GM15510 (cell line): Measurements from ENCODE around the gene COL25A1.

Experiments
- POLR2A ChIP-seq: IDR thresholded peaks from 3 replicates; pipeline ENCODE4 v1.6.1; 2011; ENCODE audit warnings: borderline replicate concordance; ENCODE audit not compliant: insufficient read length; ENCODE audit errors: extremely low read depth

Gene COL25A1

DNA sequence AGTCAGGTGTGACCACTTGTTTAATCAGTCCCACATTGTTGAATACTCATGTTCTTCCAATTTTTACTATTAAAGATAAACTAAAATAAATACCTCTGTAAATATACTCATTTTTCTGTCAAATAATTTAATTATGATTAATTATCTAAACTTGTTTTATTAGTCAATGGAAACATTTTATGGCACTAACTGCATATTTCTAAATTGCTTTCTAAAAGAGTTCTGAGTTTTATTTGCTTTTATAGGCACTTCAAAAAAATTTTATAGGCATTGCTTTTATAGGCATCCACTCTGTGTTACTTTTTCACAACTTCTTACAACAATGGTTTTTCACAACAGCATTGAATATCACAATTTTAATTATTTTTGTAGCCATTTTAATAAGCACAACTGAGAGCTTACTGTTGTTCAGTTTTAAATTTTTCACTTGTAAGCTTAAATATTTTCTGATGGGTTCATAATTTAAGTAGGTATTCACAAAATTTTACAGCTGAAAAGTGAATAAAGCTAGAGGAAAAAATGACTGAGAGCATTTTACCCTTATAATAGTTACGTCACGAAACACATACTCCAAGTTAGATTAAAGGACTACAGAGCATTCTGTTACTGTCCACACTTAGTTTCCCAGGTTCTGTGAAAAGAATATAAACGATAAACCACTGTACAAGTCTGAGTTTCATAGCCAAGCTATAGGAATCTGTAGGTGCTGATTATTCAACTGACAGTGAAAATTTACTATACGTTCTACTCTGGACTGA is 398.8 kb downstream of the COL25A1 start:
- TF ChIP-seq POLR2A, result no peak

DNA sequence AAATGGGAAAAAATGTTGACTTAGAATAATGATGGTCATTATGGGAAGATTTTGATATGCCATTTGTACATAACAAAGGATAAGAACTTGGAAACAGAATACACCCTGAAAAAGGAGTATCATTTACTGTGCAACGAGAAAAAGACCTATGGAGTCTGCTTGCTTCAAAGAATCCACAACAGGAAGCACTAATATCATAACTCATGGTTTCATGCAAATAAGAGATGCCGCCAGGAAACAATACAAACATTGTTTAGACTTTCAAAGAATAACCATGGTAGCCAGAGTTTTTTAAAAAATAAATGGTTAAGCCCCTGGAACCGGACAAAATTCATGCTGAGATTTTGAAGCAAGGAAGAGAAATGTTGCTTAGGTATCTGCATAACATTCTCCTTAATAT is 399.7 kb downstream of the COL25A1 start:
- no peak for TF ChIP-seq POLR2A

DNA sequence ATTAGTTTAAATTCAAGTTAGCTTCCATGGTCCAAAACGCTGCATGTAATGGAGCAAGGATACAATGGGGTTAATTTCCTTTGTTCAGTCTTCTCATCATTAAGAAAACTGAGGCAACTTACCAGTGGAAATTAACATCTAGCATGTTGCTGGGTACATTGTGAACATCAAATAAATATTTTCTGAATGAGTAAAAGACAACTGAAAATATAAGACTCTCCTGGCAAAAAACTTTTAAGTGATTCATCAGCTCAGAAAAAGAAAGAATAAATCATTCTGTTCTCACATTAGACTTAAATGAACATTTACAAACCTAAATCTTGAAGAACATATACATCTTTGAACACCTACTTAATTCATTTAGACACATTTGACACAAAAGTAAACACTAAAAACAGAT is 401.2 kb downstream of the COL25A1 start:
- no peak for TF ChIP-seq POLR2A

DNA sequence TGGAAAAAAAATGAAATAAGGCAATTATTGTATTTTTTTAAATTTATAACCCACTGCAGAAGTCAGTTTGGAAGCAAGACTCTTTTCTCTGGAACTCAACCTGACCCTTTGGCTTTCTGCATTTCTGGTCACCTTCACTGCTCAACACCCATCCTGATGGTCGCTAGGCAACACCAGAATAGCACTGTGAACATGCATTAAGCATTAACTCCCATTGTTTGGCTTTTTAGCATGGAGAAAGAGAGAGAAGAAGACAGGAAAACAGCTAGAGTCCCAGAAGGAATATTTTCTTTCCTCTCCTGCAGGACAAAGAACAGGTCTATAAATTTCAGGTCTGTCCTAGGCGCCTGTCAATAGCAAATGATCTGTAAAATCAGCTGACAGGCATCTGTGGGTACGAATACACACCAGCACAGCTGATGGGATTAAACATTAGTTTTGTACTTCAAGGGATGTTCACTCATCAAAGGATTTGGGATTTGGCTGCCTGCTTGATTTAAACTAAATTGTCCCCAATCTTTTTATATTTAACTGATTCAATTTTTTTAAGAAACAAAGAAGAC is 402.4 kb downstream of the COL25A1 start:
- no peak for TF ChIP-seq POLR2A

DNA sequence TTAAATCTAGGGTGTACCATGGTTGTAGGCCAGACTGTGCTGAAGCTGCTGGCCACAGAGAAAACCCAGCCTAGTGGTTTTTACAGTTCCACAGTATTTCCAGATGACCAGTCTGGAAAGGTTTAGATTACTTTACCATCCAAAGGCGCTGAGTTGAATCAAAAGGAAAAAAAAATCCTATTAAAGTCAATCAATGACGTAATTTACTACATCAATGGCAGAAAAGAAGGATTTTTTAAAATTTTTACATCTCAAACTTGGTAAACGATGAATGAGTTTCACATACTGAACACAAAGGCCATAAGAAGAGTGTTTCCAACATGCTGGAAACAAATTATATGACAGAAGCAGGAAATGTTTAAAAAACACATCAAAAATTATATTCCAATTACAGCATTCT is 409.0 kb downstream of the COL25A1 start:
- TF ChIP-seq POLR2A, result no peak

DNA sequence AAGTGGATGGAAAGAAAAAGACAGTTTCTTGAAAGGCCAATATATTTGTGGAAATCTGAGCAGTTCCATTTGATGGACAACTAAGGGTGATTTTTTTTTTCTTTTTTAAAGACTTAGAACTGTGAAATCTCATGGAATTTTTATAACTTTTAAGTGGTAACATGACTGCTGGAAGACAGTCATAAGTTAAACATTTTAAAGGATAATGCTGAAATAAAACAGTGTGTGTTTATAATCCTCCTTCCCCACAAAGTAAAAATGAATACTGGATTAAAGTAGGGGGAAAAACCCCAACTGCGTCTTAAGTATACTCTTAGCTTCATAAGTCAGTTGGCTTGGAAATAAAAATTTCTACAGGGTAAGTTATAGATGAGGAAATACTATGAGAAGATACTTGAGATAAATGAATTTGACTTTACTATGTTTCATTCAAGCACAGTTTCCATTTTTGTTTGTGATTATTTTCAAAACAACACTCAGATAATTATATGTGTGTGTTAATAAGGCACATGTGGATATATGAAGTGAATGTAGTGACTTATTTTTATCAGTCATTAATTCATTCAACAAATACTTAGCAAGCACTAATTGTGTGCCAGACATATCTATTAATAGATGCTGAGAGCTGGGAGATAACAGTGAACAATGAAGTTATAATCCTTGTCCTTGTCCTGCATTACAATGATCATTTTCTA is 410.4 kb downstream of the COL25A1 start:
- no peak for TF ChIP-seq POLR2A

DNA sequence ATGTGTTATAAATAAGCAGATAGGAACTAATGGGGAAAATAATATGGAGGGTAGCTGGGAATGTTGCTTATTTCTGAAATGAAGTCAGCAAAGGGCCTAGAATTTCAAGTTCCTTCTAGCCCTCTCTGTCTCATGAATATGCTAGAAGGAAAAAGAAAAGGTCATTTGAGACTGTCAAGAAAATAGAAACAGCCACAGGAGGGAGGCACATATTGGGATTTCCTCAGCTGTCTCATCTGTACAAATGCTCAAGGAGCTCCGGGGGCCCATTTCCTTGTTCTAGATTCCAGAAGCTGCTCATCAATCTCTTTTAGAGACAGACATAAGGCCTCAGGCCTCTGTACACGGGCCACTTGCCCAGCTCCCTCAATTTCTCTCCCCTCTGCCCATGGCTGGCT is 412.0 kb downstream of the COL25A1 start:
- no peak for TF ChIP-seq POLR2A

DNA sequence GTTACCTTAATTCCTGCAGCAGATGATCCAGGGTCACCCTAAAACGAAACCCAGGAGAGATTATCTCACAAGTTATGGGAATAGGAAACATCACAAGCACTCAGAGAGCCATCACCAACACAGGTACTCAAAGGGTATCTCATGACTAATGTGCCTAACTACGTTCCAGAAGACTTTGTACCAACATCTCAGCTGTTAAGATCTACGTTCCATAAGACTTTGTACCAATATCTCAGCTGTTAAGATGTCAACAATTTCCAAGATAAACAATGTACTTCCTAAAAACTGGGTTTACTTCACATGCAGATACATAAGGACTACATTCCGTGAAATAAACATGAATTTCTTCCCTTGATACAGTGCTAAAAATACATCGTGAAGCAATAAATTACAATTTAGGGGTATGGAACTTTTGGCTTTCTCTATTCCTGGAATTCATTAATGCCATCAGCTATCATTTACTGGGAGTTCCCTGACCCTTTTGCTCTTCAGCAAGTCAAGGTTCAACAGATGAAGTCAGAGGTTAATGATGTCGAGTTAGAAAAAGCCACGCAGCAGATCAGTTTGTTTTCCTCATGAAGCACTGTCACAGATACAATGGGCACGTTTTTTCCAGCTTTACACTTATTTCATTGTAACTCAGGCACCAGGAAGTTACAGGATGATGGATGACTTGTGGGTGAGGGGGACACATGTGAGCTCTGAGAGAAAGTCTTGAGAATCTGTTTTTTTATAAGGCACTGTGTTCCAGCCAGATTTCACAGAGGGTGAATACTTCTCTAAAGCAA is 412.6 kb downstream of the COL25A1 start:
- no peak for TF ChIP-seq POLR2A

DNA sequence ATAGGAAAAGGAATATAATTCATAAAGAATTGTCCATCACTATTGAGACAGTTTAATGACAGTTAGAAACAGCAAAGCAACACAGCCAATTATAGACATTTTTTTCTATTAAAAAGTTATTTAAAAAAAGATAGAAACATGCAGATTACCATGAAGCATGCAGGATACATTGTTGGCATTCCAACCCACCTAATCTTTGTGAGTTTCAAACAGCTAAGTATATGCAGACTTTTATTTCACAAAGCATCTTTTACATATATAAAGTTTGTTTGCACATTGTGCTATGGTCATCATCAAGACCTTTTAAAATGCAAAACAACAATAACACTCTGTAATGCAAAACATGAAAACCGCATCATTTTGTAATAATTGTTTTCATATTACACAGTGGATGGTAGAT is 413.7 kb downstream of the COL25A1 start:
- TF ChIP-seq POLR2A, result no peak

DNA sequence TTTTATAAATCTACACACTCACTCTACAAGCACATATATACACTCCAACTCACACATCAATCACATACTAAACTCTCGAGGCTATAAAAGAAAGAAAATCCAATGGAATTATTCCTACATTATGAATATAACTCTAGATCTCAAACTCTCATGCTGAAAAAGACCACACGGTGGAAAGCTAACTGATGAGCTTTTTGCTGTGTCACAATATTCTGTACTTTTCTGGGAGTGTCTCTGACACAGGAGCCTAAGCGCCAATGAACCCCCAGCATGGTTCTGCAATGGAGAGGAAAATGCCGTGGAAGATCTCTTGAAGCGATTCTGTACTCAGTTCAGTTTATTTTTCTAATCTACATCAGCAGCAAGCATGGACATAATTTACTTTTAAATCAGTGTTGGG is 415.4 kb downstream of the COL25A1 start:
- TF ChIP-seq POLR2A, result no peak

DNA sequence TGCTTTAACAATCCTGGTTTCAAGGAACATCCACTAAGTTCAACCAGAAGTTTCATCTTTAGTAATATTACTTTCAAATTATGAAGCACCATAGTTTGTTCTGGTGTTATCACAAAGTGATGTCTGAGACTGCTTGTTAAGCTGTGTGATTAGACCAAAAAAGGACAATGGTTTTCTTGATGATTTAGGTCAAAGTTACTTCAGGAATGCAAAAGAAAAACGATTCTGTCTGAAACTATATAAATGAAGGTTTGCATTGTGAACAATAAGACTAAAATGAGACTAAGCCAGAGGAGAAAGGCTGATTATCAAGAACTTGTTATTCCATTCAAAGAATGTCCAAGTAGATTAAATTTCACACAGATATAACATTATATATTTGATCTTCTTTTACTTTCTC is 417.2 kb downstream of the COL25A1 start:
- TF ChIP-seq POLR2A, result no peak

DNA sequence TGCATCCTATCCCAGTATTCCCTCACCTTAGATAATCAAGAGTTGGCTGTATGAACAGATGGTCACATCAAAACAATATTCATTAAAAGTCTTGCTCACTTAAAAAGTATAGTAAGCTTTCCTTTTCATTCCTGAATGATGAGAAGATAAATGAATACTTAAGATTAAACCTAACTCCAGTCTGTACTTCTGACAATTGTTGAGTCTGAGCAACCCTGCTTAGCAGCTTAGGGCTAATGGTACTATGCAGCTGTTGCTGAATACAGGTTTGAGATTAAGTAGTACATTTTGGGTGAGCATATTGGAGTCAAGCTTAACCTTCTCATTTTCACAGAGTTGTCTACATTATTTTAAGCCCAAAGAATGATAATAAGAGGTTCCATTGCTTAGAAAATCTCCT is 417.9 kb downstream of the COL25A1 start:
- no peak for TF ChIP-seq POLR2A

DNA sequence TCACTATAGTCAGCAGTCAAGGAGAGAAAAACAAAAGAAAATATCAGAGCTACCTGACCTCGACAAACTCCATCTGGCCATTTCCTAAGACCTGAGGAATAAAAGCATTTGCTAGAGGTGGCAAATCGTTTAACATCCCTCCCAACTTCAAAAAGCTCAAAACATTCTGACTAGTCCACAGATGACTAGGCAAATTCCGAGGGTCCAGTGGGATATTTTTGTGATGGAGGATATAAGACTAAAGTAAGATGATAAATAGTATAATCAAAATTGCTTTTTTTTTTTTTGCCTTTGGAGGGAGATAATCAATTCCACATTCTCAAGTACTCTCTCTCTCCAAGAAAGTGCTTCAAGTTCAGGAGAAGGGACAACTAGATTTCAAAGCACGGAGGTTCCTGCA is 420.5 kb downstream of the COL25A1 start:
- TF ChIP-seq POLR2A, result no peak

DNA sequence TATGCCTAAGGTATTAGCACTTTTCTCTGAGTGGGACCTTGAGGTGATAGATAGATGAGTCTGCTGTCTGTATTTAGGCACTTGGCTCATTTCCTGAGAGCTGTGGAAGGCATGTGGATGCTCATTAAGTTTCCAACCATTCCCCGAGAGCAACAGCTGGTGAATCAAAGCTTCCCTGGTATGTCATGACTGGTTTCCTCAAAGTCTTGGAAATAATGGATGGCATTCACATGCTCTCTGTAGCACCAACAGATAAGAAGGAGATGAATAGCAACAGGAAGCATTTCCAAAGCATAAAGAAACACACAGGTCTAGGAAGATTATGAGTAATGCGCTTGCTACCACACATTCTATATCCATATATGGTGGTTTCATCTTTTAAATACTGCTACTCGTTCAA is 421.3 kb downstream of the COL25A1 start:
- TF ChIP-seq POLR2A, result no peak

DNA sequence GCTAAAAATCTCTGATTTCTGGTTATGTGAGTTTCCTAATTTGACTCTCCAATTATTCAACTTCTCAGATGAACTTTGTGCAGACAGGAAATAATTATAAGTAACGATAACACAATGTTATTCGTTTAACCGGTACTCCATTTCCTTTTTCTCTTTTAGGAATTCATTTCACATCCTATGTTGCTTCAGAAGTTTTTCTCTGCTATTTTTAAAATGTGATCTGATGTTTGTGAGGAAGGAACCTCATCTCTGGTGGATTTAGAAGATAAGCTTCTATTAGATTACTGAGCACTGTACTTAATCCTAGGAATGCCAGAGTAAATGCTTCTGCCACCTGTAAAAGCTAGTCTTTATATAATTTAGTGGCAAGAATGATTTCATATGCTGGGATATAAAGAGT is 423.7 kb downstream of the COL25A1 start:
- no peak for TF ChIP-seq POLR2A
